ENCODE data around the gene SNX30. TPM values are rescaled to one million over a fixed set of nuclear protein-coding genes. Genes with fewer than 3 reads are reported as not detected.

SNX30 gene, protein sequence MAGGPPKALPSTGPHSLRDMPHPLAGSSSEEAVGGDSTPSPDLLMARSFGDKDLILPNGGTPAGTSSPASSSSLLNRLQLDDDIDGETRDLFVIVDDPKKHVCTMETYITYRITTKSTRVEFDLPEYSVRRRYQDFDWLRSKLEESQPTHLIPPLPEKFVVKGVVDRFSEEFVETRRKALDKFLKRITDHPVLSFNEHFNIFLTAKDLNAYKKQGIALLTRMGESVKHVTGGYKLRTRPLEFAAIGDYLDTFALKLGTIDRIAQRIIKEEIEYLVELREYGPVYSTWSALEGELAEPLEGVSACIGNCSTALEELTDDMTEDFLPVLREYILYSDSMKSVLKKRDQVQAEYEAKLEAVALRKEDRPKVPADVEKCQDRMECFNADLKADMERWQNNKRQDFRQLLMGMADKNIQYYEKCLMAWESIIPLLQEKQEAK
- total RNA-seq (18.8 and 20.6 TPM in 2 replicates), polyA plus RNA-seq (3.8 and 6.3 TPM in 2 replicates), polyA minus RNA-seq (9.3 and 11.4 TPM in 2 replicates)
- total RNA-seq (2013), result 7.7 TPM

DNA sequence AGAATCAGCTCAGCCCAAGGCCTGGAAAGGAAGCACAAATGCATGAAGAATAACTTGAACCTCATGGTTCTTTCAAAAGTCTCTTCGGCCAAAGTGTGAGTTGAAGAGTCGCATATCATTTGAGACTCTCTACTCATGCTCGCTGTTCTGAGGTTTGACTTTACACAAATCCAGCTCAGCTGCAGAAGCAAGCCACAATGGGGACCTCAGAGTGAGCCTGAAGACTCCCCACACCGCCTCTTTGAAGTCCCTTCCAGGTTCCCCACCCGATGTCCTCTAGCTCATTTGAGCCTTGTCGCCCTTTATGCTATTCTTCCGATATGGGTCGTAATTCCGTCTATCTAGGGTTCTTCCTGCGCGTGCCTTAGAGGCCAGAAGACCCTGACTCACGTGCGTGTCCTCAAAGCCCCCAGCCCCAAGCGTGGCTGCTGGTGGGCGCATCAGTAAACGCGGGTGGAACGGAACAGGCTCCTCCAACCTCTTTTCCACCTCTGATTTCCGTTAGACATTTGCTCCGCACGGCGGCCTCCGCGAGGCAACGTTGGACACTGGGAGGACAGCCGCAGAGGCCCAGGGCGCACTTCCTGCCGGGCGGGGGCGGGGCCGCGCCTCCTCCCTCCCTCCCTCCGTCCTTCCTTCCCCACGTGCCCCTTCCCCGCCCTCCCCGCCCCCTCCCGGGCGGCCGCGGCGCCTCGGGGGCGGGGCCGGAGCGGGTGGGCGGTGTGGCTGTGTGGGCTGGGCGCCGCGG is at the start of gene SNX30:
SNX30 (plus strand) TSS at position 745 of the 748 bp plus-strand sequence. CDS start 242 bp downstream, outside the sequence.
- Histone ChIP-seq H3K27ac (ENCODE audit: low read length in 2 of 2) (peak within 1 kb of the TSS; percentile 55 to 69), H3K36me3 (replicated peaks in 1 of 2; ENCODE audit: control extremely low read depth in 1 of 2, control insufficient read depth in 1 of 2, extremely low read depth in 1 of 2, insufficient read depth in 2 of 2, low read length in 1 of 2) (no peaks in the 10 kb centered on the region), H3K9me3 (ENCODE audit: control extremely low read depth in 1 of 3, control insufficient read depth in 2 of 3, insufficient read depth in 1 of 3, low read length in 2 of 3) (no peaks in the 10 kb centered on the region), H3K4me3 (ENCODE audit: control extremely low read depth in 1 of 5, extremely low read depth in 1 of 5, insufficient read depth in 1 of 5, low read depth in 2 of 5, low read length in 4 of 5) (peak within 1 kb of the TSS; percentile 67 to 90 (median 83)), H2AFZ (ENCODE audit: insufficient read depth, low read depth, low read length, poor library complexity, severe bottlenecking) (peak within 1 kb of the TSS; percentile 89), H3K9ac (ENCODE audit: low read length) (peak within 1 kb of the TSS; percentile 75), H3K79me2 (ENCODE audit: control insufficient read depth, insufficient read depth, low read length) (peaks cover 36% of the 10 kb centered on the region), H3K4me1 (ENCODE audit: control insufficient read depth in 2 of 2, insufficient read depth in 2 of 2, low read length in 2 of 2) (peaks cover 24 to 43% of the 10 kb centered on the region in 2 donors), H3K27me3 (replicated peaks in 1 of 4; ENCODE audit: control extremely low read depth in 1 of 4, control insufficient read depth in 3 of 4, insufficient read depth in 4 of 4, low read length in 3 of 4) (no peaks in the 10 kb centered on the region), H4K20me1 (ENCODE audit: control insufficient read depth, insufficient read depth, low read length, poor library complexity, severe bottlenecking) (no peaks in the 10 kb centered on the region), H3K4me2 (replicated peaks; ENCODE audit: low read depth, low read length, poor library complexity, severe bottlenecking) (peak within 1 kb of the TSS; percentile 100)
- CTCF ChIA-PET, result interaction anchor here (0.8 to 1.7 kb wide), 3 partner anchors 32 to 43 kb away, joined by 4 to 6 read pairs (median 5); partner anchors contain the start of gene INIP
- DNase-seq (peak; percentile 88), ATAC-seq (ENCODE audit: low read depth) (peak; percentile 94)
- Mint-ChIP-seq H3K9me3 (ENCODE audit: insufficient read depth) (no peaks in the 10 kb centered on the region), H3K27me3 (no peaks in the 10 kb centered on the region), H3K27ac (peak within 1 kb of the TSS; percentile 92), H3K4me1 (peaks cover 45% of the 10 kb centered on the region), H3K4me3 (peak within 1 kb of the TSS; percentile 91)
- intact Hi-C loops (cut with micrococcal nuclease), result loop anchor here (1.0 to 5.0 kb wide), 5 partner anchors 32 to 417 kb away; partner anchors contain the start of genes INIP, KIAA1958 and PTBP3
- TF ChIP-seq EZH2 (IDR thresholded peaks at IDR 0.05; ENCODE audit: borderline replicate concordance, insufficient read depth, low read depth, low read length, poor library complexity, severe bottlenecking), result no peak
- POLR2A ChIA-PET, result interaction anchor here (0.6 to 1.7 kb wide), 3 partner anchors 33 to 855 kb away, joined by 4 to 10 read pairs (median 8); partner anchors contain the start of gene INIP
- WGBS (ENCODE audit: insufficient coverage), result 6% methylated on average over 45 of the region's 49 CpGs

DNA sequence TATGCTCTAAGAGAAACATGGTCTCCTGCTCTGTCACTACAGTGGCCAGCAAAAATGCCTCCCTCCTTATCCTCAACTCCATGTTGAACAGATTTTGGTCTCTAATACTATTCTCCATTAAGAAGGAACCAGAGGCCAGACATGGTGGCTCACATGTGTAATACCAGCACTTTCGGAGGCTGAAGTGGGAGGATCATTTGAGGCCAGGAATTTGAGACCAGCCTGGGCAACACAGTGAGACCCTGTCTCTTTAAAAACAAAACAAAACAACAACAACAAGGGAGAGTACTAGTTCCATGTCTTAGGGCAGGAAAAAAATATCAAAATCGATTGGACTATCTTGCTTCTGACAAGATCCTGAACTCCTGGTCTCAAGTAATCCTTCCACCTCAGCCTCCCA is 47.3 kb upstream of the SNX30 start:
- 100% methylated on average over 1 of the region's 2 CpGs for WGBS (ENCODE audit: insufficient coverage)
- ChIA-PET CTCF (no interaction called here), POLR2A (no interaction called here)
- ATAC-seq (ENCODE audit: low read depth) (no peak), DNase-seq (no peak)
- H3K27ac Mint-ChIP-seq, result no peak overlapping the region
- intact Hi-C loops (cut with micrococcal nuclease), result no loop called here
- Histone ChIP-seq H4K20me1 (ENCODE audit: control insufficient read depth, insufficient read depth, low read length, poor library complexity, severe bottlenecking) (peaks cover 10% of the 10 kb centered on the region), H2AFZ (ENCODE audit: insufficient read depth, low read depth, low read length, poor library complexity, severe bottlenecking) (no peak overlapping the region), H3K79me2 (ENCODE audit: control insufficient read depth, insufficient read depth, low read length) (peaks cover 23% of the 10 kb centered on the region), H3K36me3 (replicated peaks in 1 of 2; ENCODE audit: control extremely low read depth in 1 of 2, control insufficient read depth in 1 of 2, extremely low read depth in 1 of 2, insufficient read depth in 2 of 2, low read length in 1 of 2) (peaks cover 9 to 15% of the 10 kb centered on the region in 2 experiments), H3K27ac (ENCODE audit: low read length in 2 of 2) (no peak overlapping the region), H3K27me3 (replicated peaks in 1 of 4; ENCODE audit: control extremely low read depth in 1 of 4, control insufficient read depth in 3 of 4, insufficient read depth in 4 of 4, low read length in 3 of 4) (no peaks in the 10 kb centered on the region), H3K9ac (ENCODE audit: low read length) (no peak overlapping the region), H3K4me2 (replicated peaks; ENCODE audit: low read depth, low read length, poor library complexity, severe bottlenecking) (no peak overlapping the region), H3K4me3 (ENCODE audit: control extremely low read depth in 1 of 5, extremely low read depth in 1 of 5, insufficient read depth in 1 of 5, low read depth in 2 of 5, low read length in 4 of 5) (no peak overlapping the region), H3K9me3 (ENCODE audit: control extremely low read depth in 1 of 3, control insufficient read depth in 2 of 3, insufficient read depth in 1 of 3, low read length in 2 of 3) (no peaks in the 10 kb centered on the region), H3K4me1 (ENCODE audit: control insufficient read depth in 2 of 2, insufficient read depth in 2 of 2, low read length in 2 of 2) (no peaks in the 10 kb centered on the region)
- peaks cover 10% of the 10 kb centered on the region for H3K4me1 Mint-ChIP-seq
- H3K4me3 Mint-ChIP-seq, result no peak overlapping the region
- no peaks in the 10 kb centered on the region for H3K9me3 Mint-ChIP-seq (ENCODE audit: insufficient read depth)
- H3K27me3 Mint-ChIP-seq, result no peaks in the 10 kb centered on the region
- no peak for TF ChIP-seq EZH2 (IDR thresholded peaks at IDR 0.05; ENCODE audit: borderline replicate concordance, insufficient read depth, low read depth, low read length, poor library complexity, severe bottlenecking)
- no peak for TF ChIP-seq CTCF (IDR thresholded peaks at IDR 0.05)

Measured in B cell (primary cell).